WTC11 (cell line): ENCODE measurements around the gene SIN3A. TPM values are rescaled to one million over a fixed set of nuclear protein-coding genes. Genes with fewer than 3 reads are reported as not detected.

Experiments used
- ATAC-seq: fragments of 200-7000 bp; cut with Tn5 transposase; 2 replicates; pipeline ENCODE4 v1.10.0; 2021; ENCODE audit warnings: mild to moderate bottlenecking, moderate library complexity
- CTCF ChIA-PET: fragments of 300-600 bp; sonication (Branson Sonifier 250); formaldehyde crosslinking; loops from one replicate; lab custom pipeline; 2021; ENCODE audit warnings: antibody characterized with exemption; lab: Charles Lee
- POLR2A ChIA-PET: fragments of 350-600 bp; sonication (Branson Sonifier 250); formaldehyde crosslinking; loops from one replicate; lab custom pipeline; 2021; ENCODE audit warnings: antibody characterized with exemption; lab: Charles Lee
- DNase-seq: peaks from one replicate; pipeline ENCODE4 v3.0.0; 2021; ENCODE audit warnings: low spot score
- H3K27ac Mint-ChIP-seq: 2 replicates; pipeline ENCODE4 v1.8.0; 2021; ENCODE audit warnings: mixed read lengths
- H3K27me3 Mint-ChIP-seq: 2 replicates; pipeline ENCODE4 v1.8.0; 2021; ENCODE audit warnings: low read depth, mild to moderate bottlenecking, moderate library complexity, mixed read lengths
- H3K36me3 Mint-ChIP-seq: 2 replicates; pipeline ENCODE4 v1.8.0; 2021; ENCODE audit warnings: mixed read lengths
- H3K4me1 Mint-ChIP-seq: 2 replicates; pipeline ENCODE4 v1.8.0; 2022; ENCODE audit warnings: mixed read lengths
- H3K4me3 Mint-ChIP-seq: 2 replicates; pipeline ENCODE4 v1.8.0; 2021; ENCODE audit warnings: mild to moderate bottlenecking, moderate library complexity, mixed read lengths
- H3K9me3 Mint-ChIP-seq: 2 replicates; pipeline ENCODE4 v1.8.0; 2021; ENCODE audit warnings: mixed read lengths
- ATF1 ChIP-seq: sonication (generic); formaldehyde crosslinking; IDR thresholded peaks from 2 replicates; pipeline ENCODE4 v1.8.1; 2023; ENCODE audit warnings: mild to moderate bottlenecking, moderate library complexity, missing genetic modification reagents
- CREB1 ChIP-seq: sonication (generic); formaldehyde crosslinking; IDR thresholded peaks from 2 replicates; pipeline ENCODE4 v1.8.0; 2023; ENCODE audit warnings: mild to moderate bottlenecking, missing genetic modification reagents
- ESRRA ChIP-seq: sonication (generic); formaldehyde crosslinking; IDR thresholded peaks from 2 replicates; pipeline ENCODE4 v1.8.1; 2022; ENCODE audit warnings: mild to moderate bottlenecking, missing genetic modification reagents, borderline replicate concordance
- ETV6 ChIP-seq: sonication (generic); formaldehyde crosslinking; IDR thresholded peaks from 2 replicates; pipeline ENCODE4 v1.8.1; 2022; ENCODE audit warnings: mild to moderate bottlenecking, missing genetic modification reagents
- GTF2I ChIP-seq: fragments of 250-450 bp; sonication (Bioruptor Pico); conservative IDR thresholded peaks from 2 replicates; pipeline ENCODE4 v1.4.0; 2021; ENCODE audit warnings: mild to moderate bottlenecking
- JUN ChIP-seq: sonication (generic); formaldehyde crosslinking; IDR thresholded peaks from 2 replicates; pipeline ENCODE4 v1.8.0; 2023; ENCODE audit warnings: mild to moderate bottlenecking, missing genetic modification reagents
- NFATC4 ChIP-seq: fragments of 250-450 bp; sonication (Bioruptor Pico); IDR thresholded peaks from 2 replicates; pipeline ENCODE4 v1.9.0; 2021; ENCODE audit warnings: mild to moderate bottlenecking
- NR2C2 ChIP-seq: sonication (generic); formaldehyde crosslinking; IDR thresholded peaks from 2 replicates; pipeline ENCODE4 v1.8.0; 2022; ENCODE audit warnings: mild to moderate bottlenecking, missing genetic modification reagents
- SMAD3 ChIP-seq: sonication (generic); formaldehyde crosslinking; IDR thresholded peaks from 2 replicates; pipeline ENCODE4 v1.8.0; 2022; ENCODE audit warnings: missing genetic modification reagents, mild to moderate bottlenecking, borderline replicate concordance
- TCF7 ChIP-seq: sonication (generic); formaldehyde crosslinking; IDR thresholded peaks from 2 replicates; pipeline ENCODE4 v1.8.0; 2022; ENCODE audit warnings: mild to moderate bottlenecking, low read depth, missing genetic modification reagents, moderate library complexity
- TEAD1 ChIP-seq: sonication (generic); formaldehyde crosslinking; IDR thresholded peaks from 2 replicates; pipeline ENCODE4 v1.8.0; 2022; ENCODE audit warnings: mild to moderate bottlenecking, missing genetic modification reagents
- ZNF121 ChIP-seq: sonication (generic); formaldehyde crosslinking; IDR thresholded peaks from 2 replicates; pipeline ENCODE4 v1.8.0; 2023; ENCODE audit warnings: missing genetic modification reagents
- ZNF232 ChIP-seq: sonication (generic); formaldehyde crosslinking; IDR thresholded peaks from 2 replicates; pipeline ENCODE4 v1.8.0; 2022; ENCODE audit warnings: mild to moderate bottlenecking, missing genetic modification reagents
- ZNF423 ChIP-seq: fragments of 250-450 bp; sonication (Bioruptor Pico); IDR thresholded peaks from 2 replicates; pipeline ENCODE4 v2.1.2; 2022; ENCODE audit warnings: mild to moderate bottlenecking, moderate library complexity
- total RNA-seq: library from RNA; stranded (reverse); gene quantifications from 3 replicates; pipeline ENCODE4 v1.2.3, GENCODE V29; 2021
- TF ChIP-seq, protein P1 (sequence below): fragments of 250-450 bp; sonication (Bioruptor Pico); IDR thresholded peaks from 2 replicates; pipeline ENCODE4 v2.1.2; 2022; ENCODE audit warnings: mild to moderate bottlenecking, moderate library complexity
- TF ChIP-seq, protein P2 (sequence below): fragments of 250-450 bp; sonication (Bioruptor Pico); conservative IDR thresholded peaks from 2 replicates; pipeline ENCODE4 v1.9.0; 2021; ENCODE audit warnings: mild to moderate bottlenecking
- TF ChIP-seq, protein P3 (sequence below): fragments of 250-450 bp; sonication (Bioruptor Pico); IDR thresholded peaks from 2 replicates; pipeline ENCODE4 v1.9.0; 2021; ENCODE audit warnings: mild to moderate bottlenecking, borderline replicate concordance
- TF ChIP-seq, protein P4 (sequence below): sonication (generic); formaldehyde crosslinking; IDR thresholded peaks from 2 replicates; pipeline ENCODE4 v1.8.0; 2022; ENCODE audit warnings: mild to moderate bottlenecking, missing genetic modification reagents
- TF ChIP-seq, protein P5 (sequence below): sonication (generic); formaldehyde crosslinking; IDR thresholded peaks from 2 replicates; pipeline ENCODE4 v1.8.1; 2022; ENCODE audit warnings: low read depth, missing genetic modification reagents, borderline replicate concordance
- TF ChIP-seq, protein P6 (sequence below): sonication (generic); formaldehyde crosslinking; IDR thresholded peaks from 2 replicates; pipeline ENCODE4 v1.8.1; 2022; ENCODE audit warnings: low read depth, mild to moderate bottlenecking, moderate library complexity, missing genetic modification reagents, borderline replicate concordance
- TF ChIP-seq, protein P7 (sequence below): sonication (generic); formaldehyde crosslinking; IDR thresholded peaks from 2 replicates; pipeline ENCODE4 v1.8.1; 2023; ENCODE audit warnings: mild to moderate bottlenecking, missing genetic modification reagents, moderate library complexity
- TF ChIP-seq, protein P8 (sequence below): sonication (generic); formaldehyde crosslinking; IDR thresholded peaks from 2 replicates; pipeline ENCODE4 v1.8.1; 2022; ENCODE audit warnings: missing genetic modification reagents, borderline replicate concordance

SIN3A gene
- total RNA-seq, 1 experiment from 2014 or later = 113 TPM

DNA sequence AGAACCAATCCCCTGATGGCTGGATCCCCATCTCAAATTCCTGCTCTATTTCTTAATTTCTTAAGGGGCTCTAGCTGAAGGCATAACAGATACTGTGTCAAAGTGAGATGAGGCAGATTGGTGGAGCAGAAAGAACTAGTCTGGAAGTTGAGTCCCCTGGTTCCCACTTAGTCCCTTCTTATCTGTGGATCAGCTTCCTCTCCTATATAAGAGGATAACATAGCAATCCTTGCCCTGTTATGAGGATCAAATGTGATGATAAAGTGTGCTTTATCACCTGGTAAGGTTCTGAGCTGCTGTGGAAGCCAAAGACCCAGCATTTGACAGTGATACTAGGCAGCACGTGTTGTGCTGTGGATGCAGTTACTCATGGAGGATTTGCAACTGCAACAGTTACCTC is 8.1 kb upstream of the SIN3A start (continued):
- TF ChIP-seq NFATC4 (CRISPR knock-in tag) = no peak
- TF ChIP-seq, protein P1, sequence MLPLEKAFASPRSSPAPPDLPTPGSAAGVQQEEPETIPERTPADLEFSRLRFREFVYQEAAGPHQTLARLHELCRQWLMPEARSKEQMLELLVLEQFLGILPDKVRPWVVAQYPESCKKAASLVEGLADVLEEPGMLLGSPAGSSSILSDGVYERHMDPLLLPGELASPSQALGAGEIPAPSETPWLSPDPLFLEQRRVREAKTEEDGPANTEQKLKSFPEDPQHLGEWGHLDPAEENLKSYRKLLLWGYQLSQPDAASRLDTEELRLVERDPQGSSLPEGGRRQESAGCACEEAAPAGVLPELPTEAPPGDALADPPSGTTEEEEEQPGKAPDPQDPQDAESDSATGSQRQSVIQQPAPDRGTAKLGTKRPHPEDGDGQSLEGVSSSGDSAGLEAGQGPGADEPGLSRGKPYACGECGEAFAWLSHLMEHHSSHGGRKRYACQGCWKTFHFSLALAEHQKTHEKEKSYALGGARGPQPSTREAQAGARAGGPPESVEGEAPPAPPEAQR (CRISPR knock-in tag) = no peak

DNA sequence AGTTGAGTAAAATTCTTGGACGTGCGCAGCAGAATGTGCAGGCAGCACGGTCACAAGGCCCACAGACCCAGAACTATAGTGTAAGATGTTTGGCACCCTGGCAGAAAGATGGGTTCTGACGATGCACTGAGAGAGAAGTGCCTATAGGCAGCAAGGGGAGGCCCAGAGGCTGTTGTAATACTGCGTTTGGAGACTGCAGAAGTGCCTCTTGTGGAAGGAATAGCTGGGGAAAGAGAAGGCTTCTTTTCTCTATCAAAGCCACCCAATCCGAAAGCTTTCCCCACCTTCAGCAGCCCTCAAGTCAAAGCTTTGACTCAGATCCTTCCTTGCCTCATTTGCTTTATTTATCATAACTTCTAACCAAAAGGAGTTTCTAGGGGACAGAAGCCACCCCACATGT is 5.2 kb upstream of the SIN3A start:
- DNase-seq (no peak), ATAC-seq (no peak)
- Mint-ChIP-seq H3K4me3 (peak overlapping the region; percentile 87), H3K36me3 (no peaks in the 10 kb centered on the region), H3K4me1 (peaks cover 21% of the 10 kb centered on the region)
- CTCF ChIA-PET = interaction anchor here (0.6 to 4.1 kb wide), 3 partner anchors 75 to 577 kb away, joined by 4 to 40 read pairs (median 8); partner anchors contain the start of gene MAN2C1
- no peak for TF ChIP-seq TCF7 (CRISPR knock-in tag)
- TF ChIP-seq, protein P2, sequence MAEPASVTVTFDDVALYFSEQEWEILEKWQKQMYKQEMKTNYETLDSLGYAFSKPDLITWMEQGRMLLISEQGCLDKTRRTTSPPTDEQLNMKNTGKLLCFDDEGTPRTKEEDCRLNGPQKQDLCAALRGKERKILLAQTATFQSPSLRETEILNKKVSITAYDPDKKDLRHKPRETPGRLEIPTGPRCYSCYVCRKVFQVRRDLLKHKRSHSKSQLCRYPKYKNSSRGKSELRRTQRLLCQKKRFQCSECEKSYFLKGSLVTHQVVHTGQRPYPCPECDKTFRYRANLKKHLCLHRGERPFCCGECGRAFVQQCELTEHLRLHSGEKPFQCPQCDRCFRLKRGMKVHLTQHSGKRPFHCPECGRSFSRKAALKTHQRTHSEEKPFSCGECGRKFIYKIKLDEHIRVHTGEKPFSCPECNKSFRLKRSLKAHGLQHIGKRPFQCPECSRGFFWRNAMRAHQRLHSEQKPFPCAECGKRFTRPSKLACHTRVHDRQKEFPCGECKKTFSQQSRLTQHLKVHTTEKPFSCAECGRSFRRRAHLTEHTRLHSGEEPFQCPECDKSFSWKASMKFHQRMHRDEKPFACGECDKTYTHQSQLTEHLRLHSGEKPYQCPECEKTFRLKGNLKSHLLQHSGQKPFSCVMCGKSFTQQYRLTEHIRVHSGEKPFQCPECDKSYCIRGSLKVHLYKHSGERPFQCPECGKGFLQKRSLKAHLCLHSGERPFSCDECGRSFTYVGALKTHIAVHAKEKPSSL = no peak
- TF ChIP-seq ESRRA (CRISPR knock-in tag) = no peak
- TF ChIP-seq, protein P3, sequence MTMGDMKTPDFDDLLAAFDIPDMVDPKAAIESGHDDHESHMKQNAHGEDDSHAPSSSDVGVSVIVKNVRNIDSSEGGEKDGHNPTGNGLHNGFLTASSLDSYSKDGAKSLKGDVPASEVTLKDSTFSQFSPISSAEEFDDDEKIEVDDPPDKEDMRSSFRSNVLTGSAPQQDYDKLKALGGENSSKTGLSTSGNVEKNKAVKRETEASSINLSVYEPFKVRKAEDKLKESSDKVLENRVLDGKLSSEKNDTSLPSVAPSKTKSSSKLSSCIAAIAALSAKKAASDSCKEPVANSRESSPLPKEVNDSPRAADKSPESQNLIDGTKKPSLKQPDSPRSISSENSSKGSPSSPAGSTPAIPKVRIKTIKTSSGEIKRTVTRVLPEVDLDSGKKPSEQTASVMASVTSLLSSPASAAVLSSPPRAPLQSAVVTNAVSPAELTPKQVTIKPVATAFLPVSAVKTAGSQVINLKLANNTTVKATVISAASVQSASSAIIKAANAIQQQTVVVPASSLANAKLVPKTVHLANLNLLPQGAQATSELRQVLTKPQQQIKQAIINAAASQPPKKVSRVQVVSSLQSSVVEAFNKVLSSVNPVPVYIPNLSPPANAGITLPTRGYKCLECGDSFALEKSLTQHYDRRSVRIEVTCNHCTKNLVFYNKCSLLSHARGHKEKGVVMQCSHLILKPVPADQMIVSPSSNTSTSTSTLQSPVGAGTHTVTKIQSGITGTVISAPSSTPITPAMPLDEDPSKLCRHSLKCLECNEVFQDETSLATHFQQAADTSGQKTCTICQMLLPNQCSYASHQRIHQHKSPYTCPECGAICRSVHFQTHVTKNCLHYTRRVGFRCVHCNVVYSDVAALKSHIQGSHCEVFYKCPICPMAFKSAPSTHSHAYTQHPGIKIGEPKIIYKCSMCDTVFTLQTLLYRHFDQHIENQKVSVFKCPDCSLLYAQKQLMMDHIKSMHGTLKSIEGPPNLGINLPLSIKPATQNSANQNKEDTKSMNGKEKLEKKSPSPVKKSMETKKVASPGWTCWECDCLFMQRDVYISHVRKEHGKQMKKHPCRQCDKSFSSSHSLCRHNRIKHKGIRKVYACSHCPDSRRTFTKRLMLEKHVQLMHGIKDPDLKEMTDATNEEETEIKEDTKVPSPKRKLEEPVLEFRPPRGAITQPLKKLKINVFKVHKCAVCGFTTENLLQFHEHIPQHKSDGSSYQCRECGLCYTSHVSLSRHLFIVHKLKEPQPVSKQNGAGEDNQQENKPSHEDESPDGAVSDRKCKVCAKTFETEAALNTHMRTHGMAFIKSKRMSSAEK (CRISPR knock-in tag) = no peak
- no peak for TF ChIP-seq TEAD1 (CRISPR knock-in tag)
- TF ChIP-seq ETV6 (CRISPR knock-in tag) = no peak
- TF ChIP-seq, protein P4, sequence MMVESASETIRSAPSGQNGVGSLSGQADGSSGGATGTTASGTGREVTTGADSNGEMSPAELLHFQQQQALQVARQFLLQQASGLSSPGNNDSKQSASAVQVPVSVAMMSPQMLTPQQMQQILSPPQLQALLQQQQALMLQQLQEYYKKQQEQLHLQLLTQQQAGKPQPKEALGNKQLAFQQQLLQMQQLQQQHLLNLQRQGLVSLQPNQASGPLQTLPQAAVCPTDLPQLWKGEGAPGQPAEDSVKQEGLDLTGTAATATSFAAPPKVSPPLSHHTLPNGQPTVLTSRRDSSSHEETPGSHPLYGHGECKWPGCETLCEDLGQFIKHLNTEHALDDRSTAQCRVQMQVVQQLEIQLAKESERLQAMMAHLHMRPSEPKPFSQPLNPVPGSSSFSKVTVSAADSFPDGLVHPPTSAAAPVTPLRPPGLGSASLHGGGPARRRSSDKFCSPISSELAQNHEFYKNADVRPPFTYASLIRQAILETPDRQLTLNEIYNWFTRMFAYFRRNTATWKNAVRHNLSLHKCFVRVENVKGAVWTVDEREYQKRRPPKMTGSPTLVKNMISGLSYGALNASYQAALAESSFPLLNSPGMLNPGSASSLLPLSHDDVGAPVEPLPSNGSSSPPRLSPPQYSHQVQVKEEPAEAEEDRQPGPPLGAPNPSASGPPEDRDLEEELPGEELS = no peak
- no peak for TF ChIP-seq JUN (CRISPR knock-in tag)
- no peak for TF ChIP-seq ZNF423 (CRISPR knock-in tag)
- TF ChIP-seq ZNF121 = no peak
- TF ChIP-seq, protein P5, sequence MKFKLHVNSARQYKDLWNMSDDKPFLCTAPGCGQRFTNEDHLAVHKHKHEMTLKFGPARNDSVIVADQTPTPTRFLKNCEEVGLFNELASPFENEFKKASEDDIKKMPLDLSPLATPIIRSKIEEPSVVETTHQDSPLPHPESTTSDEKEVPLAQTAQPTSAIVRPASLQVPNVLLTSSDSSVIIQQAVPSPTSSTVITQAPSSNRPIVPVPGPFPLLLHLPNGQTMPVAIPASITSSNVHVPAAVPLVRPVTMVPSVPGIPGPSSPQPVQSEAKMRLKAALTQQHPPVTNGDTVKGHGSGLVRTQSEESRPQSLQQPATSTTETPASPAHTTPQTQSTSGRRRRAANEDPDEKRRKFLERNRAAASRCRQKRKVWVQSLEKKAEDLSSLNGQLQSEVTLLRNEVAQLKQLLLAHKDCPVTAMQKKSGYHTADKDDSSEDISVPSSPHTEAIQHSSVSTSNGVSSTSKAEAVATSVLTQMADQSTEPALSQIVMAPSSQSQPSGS (CRISPR knock-in tag) = no peak
- TF ChIP-seq, protein P6, sequence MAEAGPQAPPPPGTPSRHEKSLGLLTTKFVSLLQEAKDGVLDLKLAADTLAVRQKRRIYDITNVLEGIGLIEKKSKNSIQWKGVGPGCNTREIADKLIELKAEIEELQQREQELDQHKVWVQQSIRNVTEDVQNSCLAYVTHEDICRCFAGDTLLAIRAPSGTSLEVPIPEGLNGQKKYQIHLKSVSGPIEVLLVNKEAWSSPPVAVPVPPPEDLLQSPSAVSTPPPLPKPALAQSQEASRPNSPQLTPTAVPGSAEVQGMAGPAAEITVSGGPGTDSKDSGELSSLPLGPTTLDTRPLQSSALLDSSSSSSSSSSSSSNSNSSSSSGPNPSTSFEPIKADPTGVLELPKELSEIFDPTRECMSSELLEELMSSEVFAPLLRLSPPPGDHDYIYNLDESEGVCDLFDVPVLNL (CRISPR knock-in tag) = no peak
- TF ChIP-seq, protein P7, sequence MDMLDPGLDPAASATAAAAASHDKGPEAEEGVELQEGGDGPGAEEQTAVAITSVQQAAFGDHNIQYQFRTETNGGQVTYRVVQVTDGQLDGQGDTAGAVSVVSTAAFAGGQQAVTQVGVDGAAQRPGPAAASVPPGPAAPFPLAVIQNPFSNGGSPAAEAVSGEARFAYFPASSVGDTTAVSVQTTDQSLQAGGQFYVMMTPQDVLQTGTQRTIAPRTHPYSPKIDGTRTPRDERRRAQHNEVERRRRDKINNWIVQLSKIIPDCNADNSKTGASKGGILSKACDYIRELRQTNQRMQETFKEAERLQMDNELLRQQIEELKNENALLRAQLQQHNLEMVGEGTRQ (CRISPR knock-in tag) = no peak
- no peak for TF ChIP-seq NR2C2 (CRISPR knock-in tag)
- TF ChIP-seq ATF1 (CRISPR knock-in tag) = no peak
- no peak for TF ChIP-seq SMAD3 (CRISPR knock-in tag)
- TF ChIP-seq, protein P8, sequence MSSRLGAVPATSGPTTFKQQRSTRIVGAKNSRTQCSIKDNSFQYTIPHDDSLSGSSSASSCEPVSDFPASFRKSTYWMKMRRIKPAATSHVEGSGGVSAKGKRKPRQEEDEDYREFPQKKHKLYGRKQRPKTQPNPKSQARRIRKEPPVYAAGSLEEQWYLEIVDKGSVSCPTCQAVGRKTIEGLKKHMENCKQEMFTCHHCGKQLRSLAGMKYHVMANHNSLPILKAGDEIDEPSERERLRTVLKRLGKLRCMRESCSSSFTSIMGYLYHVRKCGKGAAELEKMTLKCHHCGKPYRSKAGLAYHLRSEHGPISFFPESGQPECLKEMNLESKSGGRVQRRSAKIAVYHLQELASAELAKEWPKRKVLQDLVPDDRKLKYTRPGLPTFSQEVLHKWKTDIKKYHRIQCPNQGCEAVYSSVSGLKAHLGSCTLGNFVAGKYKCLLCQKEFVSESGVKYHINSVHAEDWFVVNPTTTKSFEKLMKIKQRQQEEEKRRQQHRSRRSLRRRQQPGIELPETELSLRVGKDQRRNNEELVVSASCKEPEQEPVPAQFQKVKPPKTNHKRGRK (CRISPR knock-in tag) = no peak
- no peak for TF ChIP-seq GTF2I
- no peak for TF ChIP-seq CREB1 (CRISPR knock-in tag)
- no peak for TF ChIP-seq ZNF232 (CRISPR knock-in tag)
- TF ChIP-seq, all 79 proteins: peak for 0
- H3K27ac Mint-ChIP-seq = peak overlapping the region; percentile 82
- H3K9me3 Mint-ChIP-seq = no peaks in the 10 kb centered on the region
- POLR2A ChIA-PET = interaction anchor here (0.9 to 1.5 kb wide), 3 partner anchors 76 to 89 kb away, joined by 3 to 7 read pairs (median 3); partner anchors contain the start of gene MAN2C1
- H3K27me3 Mint-ChIP-seq = no peaks in the 10 kb centered on the region; the same call in 1 of the 2 replicates
